ENCODE measurements around the gene NSUN6. TPM values are rescaled to one million over a fixed set of nuclear protein-coding genes. Genes with fewer than 3 reads are reported as not detected.

Gene NSUN6
- total RNA-seq, 1 donor, result 4.7 TPM

- H3K4me2 ChIP-seq (ENCODE audit: insufficient read depth, low read length), result no peak overlapping the region
- no peaks in the 10 kb centered on the region for H3K79me2 ChIP-seq (ENCODE audit: insufficient read depth, low read length)
- no peaks in the 10 kb centered on the region for H4K20me1 ChIP-seq (ENCODE audit: insufficient read depth, low read length)
- no peaks in the 10 kb centered on the region for H3K27me3 ChIP-seq (ENCODE audit: insufficient read depth, low read length)
- H3K27ac ChIP-seq (ENCODE audit: low read depth, low read length), result no peak overlapping the region
- H3K4me1 ChIP-seq (ENCODE audit: insufficient read depth, low read length), result no peaks in the 10 kb centered on the region
- no peak for TF ChIP-seq CTCF (IDR thresholded peaks at IDR 0.05; ENCODE audit: extremely low read depth, low read depth, low read length)
- no peak for DNase-seq (ENCODE audit: insufficient read length, low spot score, missing footprints)
- peaks cover 2% of the 10 kb centered on the region for H3K9me3 ChIP-seq (ENCODE audit: low read depth, low read length)
- H2AFZ ChIP-seq (ENCODE audit: low read length), result no peak overlapping the region
- H3K4me3 ChIP-seq (ENCODE audit: insufficient read depth, low read length), result no peak overlapping the region
- no peaks in the 10 kb centered on the region for H3K36me3 ChIP-seq (ENCODE audit: insufficient read depth, low read length)
These were observed 85.2 kb downstream of the NSUN6 start for GRCh38 chr10:18566177-18566576.

GRCh38 chr10:18565006-18565405, 86.4 kb downstream of the NSUN6 start:
- Histone ChIP-seq H3K27me3 (ENCODE audit: insufficient read depth, low read length) (no peaks in the 10 kb centered on the region), H3K4me2 (ENCODE audit: insufficient read depth, low read length) (no peak overlapping the region), H3K79me2 (ENCODE audit: insufficient read depth, low read length) (no peaks in the 10 kb centered on the region), H3K36me3 (ENCODE audit: insufficient read depth, low read length) (no peaks in the 10 kb centered on the region), H3K4me3 (ENCODE audit: insufficient read depth, low read length) (no peak overlapping the region), H2AFZ (ENCODE audit: low read length) (no peak overlapping the region), H3K27ac (ENCODE audit: low read depth, low read length) (no peak overlapping the region), H4K20me1 (ENCODE audit: insufficient read depth, low read length) (no peaks in the 10 kb centered on the region), H3K4me1 (ENCODE audit: insufficient read depth, low read length) (no peaks in the 10 kb centered on the region), H3K9me3 (ENCODE audit: low read depth, low read length) (peaks cover 2% of the 10 kb centered on the region)
- DNase-seq (ENCODE audit: insufficient read length, low spot score, missing footprints), result no peak
- TF ChIP-seq CTCF (IDR thresholded peaks at IDR 0.05; ENCODE audit: extremely low read depth, low read depth, low read length), result no peak

- no peak overlapping the region for H2AFZ ChIP-seq (ENCODE audit: low read length)
- H3K4me2 ChIP-seq (ENCODE audit: insufficient read depth, low read length), result no peak overlapping the region
- peaks cover 2% of the 10 kb centered on the region for H3K9me3 ChIP-seq (ENCODE audit: low read depth, low read length)
- H3K79me2 ChIP-seq (ENCODE audit: insufficient read depth, low read length), result no peaks in the 10 kb centered on the region
- DNase-seq (ENCODE audit: insufficient read length, low spot score, missing footprints), result no peak
- no peaks in the 10 kb centered on the region for H3K4me1 ChIP-seq (ENCODE audit: insufficient read depth, low read length)
- H4K20me1 ChIP-seq (ENCODE audit: insufficient read depth, low read length), result no peaks in the 10 kb centered on the region
- H3K27me3 ChIP-seq (ENCODE audit: insufficient read depth, low read length), result no peaks in the 10 kb centered on the region
- no peak overlapping the region for H3K27ac ChIP-seq (ENCODE audit: low read depth, low read length)
- no peak overlapping the region for H3K4me3 ChIP-seq (ENCODE audit: insufficient read depth, low read length)
- no peaks in the 10 kb centered on the region for H3K36me3 ChIP-seq (ENCODE audit: insufficient read depth, low read length)
- no peak for TF ChIP-seq CTCF (IDR thresholded peaks at IDR 0.05; ENCODE audit: extremely low read depth, low read depth, low read length)
These were observed 88.2 kb downstream of the NSUN6 start for GRCh38 chr10:18563003-18563726.

- H3K9me3 ChIP-seq (ENCODE audit: low read depth, low read length), result no peaks in the 10 kb centered on the region
These were observed 89.4 kb downstream of the NSUN6 start for GRCh38 chr10:18561861-18562551.

More at GRCh38 chr10:18561861-18562551, 89.4 kb downstream of the NSUN6 start:
- Histone ChIP-seq H4K20me1 (ENCODE audit: insufficient read depth, low read length) (no peaks in the 10 kb centered on the region), H3K4me1 (ENCODE audit: insufficient read depth, low read length) (no peaks in the 10 kb centered on the region), H2AFZ (ENCODE audit: low read length) (no peak overlapping the region), H3K36me3 (ENCODE audit: insufficient read depth, low read length) (no peaks in the 10 kb centered on the region), H3K79me2 (ENCODE audit: insufficient read depth, low read length) (no peaks in the 10 kb centered on the region), H3K4me3 (ENCODE audit: insufficient read depth, low read length) (no peak overlapping the region), H3K4me2 (ENCODE audit: insufficient read depth, low read length) (no peak overlapping the region), H3K27me3 (ENCODE audit: insufficient read depth, low read length) (no peaks in the 10 kb centered on the region), H3K27ac (ENCODE audit: low read depth, low read length) (no peak overlapping the region)
- DNase-seq (ENCODE audit: insufficient read length, low spot score, missing footprints), result no peak
- TF ChIP-seq CTCF (IDR thresholded peaks at IDR 0.05; ENCODE audit: extremely low read depth, low read depth, low read length), result no peak

All from osteoblast (primary cell).